GM23338 (cell line): ENCODE data around the gene ATP6V1F. TPM values are rescaled to one million over a fixed set of nuclear protein-coding genes. Genes with fewer than 3 reads are reported as not detected.

Source experiments
- ATAC-seq: fragments of 200-7000 bp; cut with Tn5 transposase; 3 replicates; pipeline ENCODE4 v1.9.1; 2020
- DNase-seq: peaks from one replicate; pipeline ENCODE4 v3.0.0-alpha.2; 2015; ENCODE audit warnings: low spot score
- H2AFZ ChIP-seq: fragments of 200-600 bp; sonication (generic); 2 replicates; pipeline ENCODE4 v1.8.0; 2016; ENCODE audit warnings: antibody characterized with exemption, mild to moderate bottlenecking, moderate library complexity
- H3F3A ChIP-seq: fragments of 200-600 bp; sonication (generic); replicated peaks from 2 replicates; pipeline ENCODE4 v1.8.0; 2017; ENCODE audit warnings: antibody characterized with exemption, mixed run types, low read depth
- H3K27ac ChIP-seq: fragments of 200-600 bp; sonication (generic); 2 replicates; pipeline ENCODE4 v1.6.1; 2016; ENCODE audit warnings: low read depth
- H3K27me3 ChIP-seq: fragments of 200-600 bp; sonication (generic); 2 replicates; pipeline ENCODE4 v1.8.0; 2016; ENCODE audit warnings: mild to moderate bottlenecking, mixed run types, moderate library complexity; ENCODE audit not compliant: insufficient read depth
- H3K36me3 ChIP-seq: fragments of 200-600 bp; sonication (generic); 2 replicates; pipeline ENCODE4 v1.8.0; 2016; ENCODE audit warnings: mild to moderate bottlenecking; ENCODE audit not compliant: insufficient read depth
- H3K4me1 ChIP-seq: fragments of 200-600 bp; sonication (generic); 2 replicates; pipeline ENCODE4 v1.8.0; 2016; ENCODE audit warnings: mild to moderate bottlenecking, moderate library complexity; ENCODE audit not compliant: insufficient read depth
- H3K4me2 ChIP-seq: fragments of 200-600 bp; sonication (generic); 2 replicates; pipeline ENCODE4 v1.7.1; 2017; ENCODE audit warnings: mixed run types
- H3K4me3 ChIP-seq: fragments of 200-600 bp; sonication (generic); 2 replicates; pipeline ENCODE4 v1.6.1; 2016; ENCODE audit warnings: mixed run types
- H3K79me2 ChIP-seq: fragments of 200-600 bp; sonication (generic); replicated peaks from 2 replicates; pipeline ENCODE4 v1.8.0; 2017; ENCODE audit warnings: mild to moderate bottlenecking; ENCODE audit not compliant: insufficient read depth
- H3K9me2 ChIP-seq: fragments of 200-600 bp; sonication (generic); 2 replicates; pipeline ENCODE4 v1.8.0; 2017; ENCODE audit not compliant: insufficient read depth
- H4K20me1 ChIP-seq: fragments of 200-600 bp; sonication (generic); replicated peaks from 2 replicates; pipeline ENCODE4 v1.8.0; 2017; ENCODE audit warnings: mild to moderate bottlenecking; ENCODE audit not compliant: insufficient read depth
- H3K27ac Mint-ChIP-seq: 2 replicates; pipeline ENCODE4 v1.8.0; 2020; ENCODE audit warnings: inconsistent platforms, mild to moderate bottlenecking, moderate library complexity, mixed read lengths
- H3K27me3 Mint-ChIP-seq: 3 replicates; pipeline ENCODE4 v1.8.0; 2022; ENCODE audit warnings: low read depth, mild to moderate bottlenecking, moderate library complexity, mixed read lengths, inconsistent platforms; ENCODE audit not compliant: insufficient read depth, poor library complexity
- H3K36me3 Mint-ChIP-seq: 3 replicates; pipeline ENCODE4 v1.8.0; 2021; ENCODE audit warnings: low read depth, mild to moderate bottlenecking, inconsistent platforms, moderate library complexity, mixed read lengths
- H3K4me1 Mint-ChIP-seq: 3 replicates; pipeline ENCODE4 v1.8.0; 2020; ENCODE audit warnings: mild to moderate bottlenecking, inconsistent platforms, mixed read lengths
- H3K4me3 Mint-ChIP-seq: 3 replicates; pipeline ENCODE4 v1.8.0; 2021; ENCODE audit warnings: moderate library complexity, mild to moderate bottlenecking, inconsistent platforms, mixed read lengths
- H3K9me3 Mint-ChIP-seq: 3 replicates; pipeline ENCODE4 v1.8.0; 2020; ENCODE audit warnings: moderate library complexity, mild to moderate bottlenecking, inconsistent platforms, mixed read lengths
- CREB1 ChIP-seq: fragments of 250-450 bp; sonication (Bioruptor Pico); IDR thresholded peaks from 2 replicates; pipeline ENCODE4 v1.5.0; 2020; ENCODE audit warnings: low read depth, mild to moderate bottlenecking, moderate library complexity
- EZH2 ChIP-seq: fragments of 200-600 bp; sonication (generic); IDR thresholded peaks from one replicate; pipeline ENCODE4 v1.8.0; 2017; ENCODE audit warnings: antibody characterized with exemption, mild to moderate bottlenecking, low read depth; ENCODE audit not compliant: unreplicated experiment
- EZH2phosphoT487 ChIP-seq: fragments of 200-600 bp; sonication (generic); IDR thresholded peaks from one replicate; pipeline ENCODE4 v1.8.1; 2018; ENCODE audit warnings: antibody characterized with exemption; ENCODE audit not compliant: unreplicated experiment
- JUNB ChIP-seq: IDR thresholded peaks from one replicate; pipeline ENCODE4 v1.6.1; 2016; ENCODE audit warnings: antibody characterized with exemption; ENCODE audit not compliant: unreplicated experiment
- NANOG ChIP-seq: IDR thresholded peaks from 2 replicates; pipeline ENCODE4 v1.6.1; 2016; ENCODE audit warnings: antibody characterized with exemption, borderline replicate concordance
- POLR2AphosphoS5 ChIP-seq: IDR thresholded peaks from 2 replicates; pipeline ENCODE4 v1.6.1; 2016; ENCODE audit warnings: antibody characterized with exemption, low read depth
- STAT1 ChIP-seq: IDR thresholded peaks from one replicate; pipeline ENCODE4 v1.6.1; 2016; ENCODE audit warnings: antibody characterized with exemption; ENCODE audit not compliant: unreplicated experiment
- ZNF114 ChIP-seq: fragments of 250-450 bp; sonication (Bioruptor Pico); IDR thresholded peaks from 2 replicates; pipeline ENCODE4 v1.5.0; 2020; ENCODE audit warnings: mild to moderate bottlenecking, moderate library complexity
- ZNF331 ChIP-seq: fragments of 250-450 bp; sonication (Bioruptor Pico); IDR thresholded peaks from 2 replicates; pipeline ENCODE4 v1.5.0; 2020; ENCODE audit warnings: low read depth, mild to moderate bottlenecking, moderate library complexity
- polyA plus RNA-seq: library from polyadenylated mRNA; unstranded; fragments of >200 nt; fragmentation: Nextera tagmentation; extraction: Ambion mirVana; gene quantifications from 2 replicates; pipeline ENCODE4 v1.2.1, GENCODE V29; 2016
- total RNA-seq: library from RNA; depleted of rRNA; stranded (reverse); fragments of >200 nt; shearing (Covaris generic); gene quantifications from 2 replicates; pipeline ENCODE4 v1.2.3, GENCODE V29; 2014
- TF ChIP-seq, protein P1 (sequence below): IDR thresholded peaks from 2 replicates; pipeline ENCODE4 v1.6.1; 2016; ENCODE audit warnings: antibody characterized with exemption
- TF ChIP-seq, protein P2 (sequence below), 2 experiments: fragments of 200-600 bp in 1 of 2; sonication (generic) in 1 of 2; conservative IDR thresholded peaks; 2 replicates each; pipeline versions ENCODE4 v1.5.1 to v1.6.1; 2016 to 2017; ENCODE audit warnings: antibody characterized with exemption in 2 of 2, low read depth in 2 of 2, mild to moderate bottlenecking in 2 of 2, moderate library complexity in 1 of 2
- TF ChIP-seq, protein P3 (sequence below): fragments of 250-450 bp; sonication (Bioruptor Pico); IDR thresholded peaks from 2 replicates; pipeline ENCODE4 v1.5.0; 2020; ENCODE audit warnings: mild to moderate bottlenecking, moderate library complexity
- TF ChIP-seq, protein P4 (sequence below): IDR thresholded peaks from one replicate; pipeline ENCODE4 v1.6.1; 2018; ENCODE audit warnings: antibody characterized with exemption; ENCODE audit not compliant: unreplicated experiment

ATP6V1F gene
- total and polyA plus RNA-seq, 2 experiments from 2014 or later, result 66.5 to 271 TPM

DNA sequence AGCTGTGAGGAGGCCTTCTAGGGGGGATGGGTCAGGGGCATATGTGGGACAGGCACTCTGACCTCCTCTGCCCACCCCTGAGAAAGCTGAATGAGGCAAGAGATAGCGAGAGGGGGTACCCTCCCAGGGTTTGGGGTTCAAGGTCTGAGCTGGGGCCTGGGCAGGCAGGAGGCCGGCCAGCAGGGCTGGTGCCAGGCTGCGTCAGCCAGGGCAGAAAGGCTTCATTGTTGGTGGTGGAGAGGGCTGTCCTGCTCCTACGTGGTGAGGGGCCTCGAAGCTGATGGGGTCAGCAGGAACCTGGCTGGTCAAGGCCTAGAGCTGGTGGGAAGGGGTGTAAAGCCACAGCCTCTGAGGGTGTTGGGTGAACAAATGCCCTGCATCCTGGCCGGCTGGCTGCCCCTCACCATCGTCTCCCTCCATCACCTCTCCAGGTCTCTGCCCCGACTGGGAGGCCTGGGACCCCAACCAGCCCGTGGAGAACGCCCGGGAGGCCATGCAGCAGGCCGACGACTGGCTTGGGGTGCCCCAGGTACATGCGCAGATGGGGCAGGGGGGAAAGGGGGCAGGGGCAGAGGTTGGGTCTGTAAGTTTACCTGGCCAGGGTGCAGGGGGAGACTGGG lies 25.8 kb upstream of the ATP6V1F start:
- H3K4me1 ChIP-seq, result peaks cover 21% of the 10 kb centered on the region
- H3K4me1 Mint-ChIP-seq, result peaks cover 18% of the 10 kb centered on the region
- no peak overlapping the region for H3K4me2 ChIP-seq
- no peaks in the 10 kb centered on the region for H4K20me1 ChIP-seq
- peaks cover 3% of the 10 kb centered on the region for H3F3A ChIP-seq
- no peaks in the 10 kb centered on the region for H3K79me2 ChIP-seq
- H3K4me3 Mint-ChIP-seq, result no peak overlapping the region
- ATAC-seq (no peak), DNase-seq (no peak)
- H3K27me3 ChIP-seq, result peaks cover 3% of the 10 kb centered on the region
- no peaks in the 10 kb centered on the region for H3K36me3 ChIP-seq
- H3K27ac ChIP-seq, result no peak overlapping the region
- TF ChIP-seq EZH2, result no peak
- TF ChIP-seq, protein P1, sequence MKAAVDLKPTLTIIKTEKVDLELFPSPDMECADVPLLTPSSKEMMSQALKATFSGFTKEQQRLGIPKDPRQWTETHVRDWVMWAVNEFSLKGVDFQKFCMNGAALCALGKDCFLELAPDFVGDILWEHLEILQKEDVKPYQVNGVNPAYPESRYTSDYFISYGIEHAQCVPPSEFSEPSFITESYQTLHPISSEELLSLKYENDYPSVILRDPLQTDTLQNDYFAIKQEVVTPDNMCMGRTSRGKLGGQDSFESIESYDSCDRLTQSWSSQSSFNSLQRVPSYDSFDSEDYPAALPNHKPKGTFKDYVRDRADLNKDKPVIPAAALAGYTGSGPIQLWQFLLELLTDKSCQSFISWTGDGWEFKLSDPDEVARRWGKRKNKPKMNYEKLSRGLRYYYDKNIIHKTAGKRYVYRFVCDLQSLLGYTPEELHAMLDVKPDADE, result no peak
- TF ChIP-seq, protein P2, sequence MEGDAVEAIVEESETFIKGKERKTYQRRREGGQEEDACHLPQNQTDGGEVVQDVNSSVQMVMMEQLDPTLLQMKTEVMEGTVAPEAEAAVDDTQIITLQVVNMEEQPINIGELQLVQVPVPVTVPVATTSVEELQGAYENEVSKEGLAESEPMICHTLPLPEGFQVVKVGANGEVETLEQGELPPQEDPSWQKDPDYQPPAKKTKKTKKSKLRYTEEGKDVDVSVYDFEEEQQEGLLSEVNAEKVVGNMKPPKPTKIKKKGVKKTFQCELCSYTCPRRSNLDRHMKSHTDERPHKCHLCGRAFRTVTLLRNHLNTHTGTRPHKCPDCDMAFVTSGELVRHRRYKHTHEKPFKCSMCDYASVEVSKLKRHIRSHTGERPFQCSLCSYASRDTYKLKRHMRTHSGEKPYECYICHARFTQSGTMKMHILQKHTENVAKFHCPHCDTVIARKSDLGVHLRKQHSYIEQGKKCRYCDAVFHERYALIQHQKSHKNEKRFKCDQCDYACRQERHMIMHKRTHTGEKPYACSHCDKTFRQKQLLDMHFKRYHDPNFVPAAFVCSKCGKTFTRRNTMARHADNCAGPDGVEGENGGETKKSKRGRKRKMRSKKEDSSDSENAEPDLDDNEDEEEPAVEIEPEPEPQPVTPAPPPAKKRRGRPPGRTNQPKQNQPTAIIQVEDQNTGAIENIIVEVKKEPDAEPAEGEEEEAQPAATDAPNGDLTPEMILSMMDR (conservative IDR thresholded peaks at IDR 0.05; ENCODE audit: low read depth in 2 of 2), result no peak
- no peak for TF ChIP-seq JUNB
- TF ChIP-seq ZNF114 (CRISPR knock-in tag), result no peak
- TF ChIP-seq ZNF331 (CRISPR knock-in tag), result no peak
- TF ChIP-seq, protein P3, sequence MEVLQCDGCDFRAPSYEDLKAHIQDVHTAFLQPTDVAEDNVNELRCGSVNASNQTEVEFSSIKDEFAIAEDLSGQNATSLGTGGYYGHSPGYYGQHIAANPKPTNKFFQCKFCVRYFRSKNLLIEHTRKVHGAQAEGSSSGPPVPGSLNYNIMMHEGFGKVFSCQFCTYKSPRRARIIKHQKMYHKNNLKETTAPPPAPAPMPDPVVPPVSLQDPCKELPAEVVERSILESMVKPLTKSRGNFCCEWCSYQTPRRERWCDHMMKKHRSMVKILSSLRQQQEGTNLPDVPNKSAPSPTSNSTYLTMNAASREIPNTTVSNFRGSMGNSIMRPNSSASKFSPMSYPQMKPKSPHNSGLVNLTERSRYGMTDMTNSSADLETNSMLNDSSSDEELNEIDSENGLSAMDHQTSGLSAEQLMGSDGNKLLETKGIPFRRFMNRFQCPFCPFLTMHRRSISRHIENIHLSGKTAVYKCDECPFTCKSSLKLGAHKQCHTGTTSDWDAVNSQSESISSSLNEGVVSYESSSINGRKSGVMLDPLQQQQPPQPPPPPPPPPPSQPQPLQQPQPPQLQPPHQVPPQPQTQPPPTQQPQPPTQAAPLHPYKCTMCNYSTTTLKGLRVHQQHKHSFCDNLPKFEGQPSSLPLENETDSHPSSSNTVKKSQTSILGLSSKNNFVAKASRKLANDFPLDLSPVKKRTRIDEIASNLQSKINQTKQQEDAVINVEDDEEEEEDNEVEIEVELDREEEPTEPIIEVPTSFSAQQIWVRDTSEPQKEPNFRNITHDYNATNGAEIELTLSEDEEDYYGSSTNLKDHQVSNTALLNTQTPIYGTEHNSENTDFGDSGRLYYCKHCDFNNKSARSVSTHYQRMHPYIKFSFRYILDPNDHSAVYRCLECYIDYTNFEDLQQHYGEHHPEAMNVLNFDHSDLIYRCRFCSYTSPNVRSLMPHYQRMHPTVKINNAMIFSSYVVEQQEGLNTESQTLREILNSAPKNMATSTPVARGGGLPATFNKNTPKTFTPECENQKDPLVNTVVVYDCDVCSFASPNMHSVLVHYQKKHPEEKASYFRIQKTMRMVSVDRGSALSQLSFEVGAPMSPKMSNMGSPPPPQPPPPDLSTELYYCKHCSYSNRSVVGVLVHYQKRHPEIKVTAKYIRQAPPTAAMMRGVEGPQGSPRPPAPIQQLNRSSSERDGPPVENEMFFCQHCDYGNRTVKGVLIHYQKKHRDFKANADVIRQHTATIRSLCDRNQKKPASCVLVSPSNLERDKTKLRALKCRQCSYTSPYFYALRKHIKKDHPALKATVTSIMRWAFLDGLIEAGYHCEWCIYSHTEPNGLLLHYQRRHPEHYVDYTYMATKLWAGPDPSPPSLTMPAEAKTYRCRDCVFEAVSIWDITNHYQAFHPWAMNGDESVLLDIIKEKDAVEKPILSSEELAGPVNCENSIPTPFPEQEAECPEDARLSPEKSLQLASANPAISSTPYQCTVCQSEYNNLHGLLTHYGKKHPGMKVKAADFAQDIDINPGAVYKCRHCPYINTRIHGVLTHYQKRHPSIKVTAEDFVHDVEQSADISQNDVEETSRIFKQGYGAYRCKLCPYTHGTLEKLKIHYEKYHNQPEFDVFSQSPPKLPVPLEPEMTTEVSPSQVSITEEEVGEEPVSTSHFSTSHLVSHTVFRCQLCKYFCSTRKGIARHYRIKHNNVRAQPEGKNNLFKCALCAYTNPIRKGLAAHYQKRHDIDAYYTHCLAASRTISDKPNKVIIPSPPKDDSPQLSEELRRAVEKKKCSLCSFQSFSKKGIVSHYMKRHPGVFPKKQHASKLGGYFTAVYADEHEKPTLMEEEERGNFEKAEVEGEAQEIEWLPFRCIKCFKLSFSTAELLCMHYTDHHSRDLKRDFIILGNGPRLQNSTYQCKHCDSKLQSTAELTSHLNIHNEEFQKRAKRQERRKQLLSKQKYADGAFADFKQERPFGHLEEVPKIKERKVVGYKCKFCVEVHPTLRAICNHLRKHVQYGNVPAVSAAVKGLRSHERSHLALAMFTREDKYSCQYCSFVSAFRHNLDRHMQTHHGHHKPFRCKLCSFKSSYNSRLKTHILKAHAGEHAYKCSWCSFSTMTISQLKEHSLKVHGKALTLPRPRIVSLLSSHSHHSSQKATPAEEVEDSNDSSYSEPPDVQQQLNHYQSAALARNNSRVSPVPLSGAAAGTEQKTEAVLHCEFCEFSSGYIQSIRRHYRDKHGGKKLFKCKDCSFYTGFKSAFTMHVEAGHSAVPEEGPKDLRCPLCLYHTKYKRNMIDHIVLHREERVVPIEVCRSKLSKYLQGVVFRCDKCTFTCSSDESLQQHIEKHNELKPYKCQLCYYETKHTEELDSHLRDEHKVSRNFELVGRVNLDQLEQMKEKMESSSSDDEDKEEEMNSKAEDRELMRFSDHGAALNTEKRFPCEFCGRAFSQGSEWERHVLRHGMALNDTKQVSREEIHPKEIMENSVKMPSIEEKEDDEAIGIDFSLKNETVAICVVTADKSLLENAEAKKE (CRISPR knock-in tag), result no peak
- TF ChIP-seq EZH2phosphoT487, result no peak
- TF ChIP-seq STAT1, result no peak
- TF ChIP-seq, protein P4, sequence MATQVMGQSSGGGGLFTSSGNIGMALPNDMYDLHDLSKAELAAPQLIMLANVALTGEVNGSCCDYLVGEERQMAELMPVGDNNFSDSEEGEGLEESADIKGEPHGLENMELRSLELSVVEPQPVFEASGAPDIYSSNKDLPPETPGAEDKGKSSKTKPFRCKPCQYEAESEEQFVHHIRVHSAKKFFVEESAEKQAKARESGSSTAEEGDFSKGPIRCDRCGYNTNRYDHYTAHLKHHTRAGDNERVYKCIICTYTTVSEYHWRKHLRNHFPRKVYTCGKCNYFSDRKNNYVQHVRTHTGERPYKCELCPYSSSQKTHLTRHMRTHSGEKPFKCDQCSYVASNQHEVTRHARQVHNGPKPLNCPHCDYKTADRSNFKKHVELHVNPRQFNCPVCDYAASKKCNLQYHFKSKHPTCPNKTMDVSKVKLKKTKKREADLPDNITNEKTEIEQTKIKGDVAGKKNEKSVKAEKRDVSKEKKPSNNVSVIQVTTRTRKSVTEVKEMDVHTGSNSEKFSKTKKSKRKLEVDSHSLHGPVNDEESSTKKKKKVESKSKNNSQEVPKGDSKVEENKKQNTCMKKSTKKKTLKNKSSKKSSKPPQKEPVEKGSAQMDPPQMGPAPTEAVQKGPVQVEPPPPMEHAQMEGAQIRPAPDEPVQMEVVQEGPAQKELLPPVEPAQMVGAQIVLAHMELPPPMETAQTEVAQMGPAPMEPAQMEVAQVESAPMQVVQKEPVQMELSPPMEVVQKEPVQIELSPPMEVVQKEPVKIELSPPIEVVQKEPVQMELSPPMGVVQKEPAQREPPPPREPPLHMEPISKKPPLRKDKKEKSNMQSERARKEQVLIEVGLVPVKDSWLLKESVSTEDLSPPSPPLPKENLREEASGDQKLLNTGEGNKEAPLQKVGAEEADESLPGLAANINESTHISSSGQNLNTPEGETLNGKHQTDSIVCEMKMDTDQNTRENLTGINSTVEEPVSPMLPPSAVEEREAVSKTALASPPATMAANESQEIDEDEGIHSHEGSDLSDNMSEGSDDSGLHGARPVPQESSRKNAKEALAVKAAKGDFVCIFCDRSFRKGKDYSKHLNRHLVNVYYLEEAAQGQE, result no peak
- TF ChIP-seq POLR2AphosphoS5, result no peak
- TF ChIP-seq NANOG, result no peak
- TF ChIP-seq CREB1 (CRISPR knock-in tag), result no peak
- no peaks in the 10 kb centered on the region for H3K9me2 ChIP-seq
- no peaks in the 10 kb centered on the region for H3K36me3 Mint-ChIP-seq
- peaks cover 20% of the 10 kb centered on the region for H3K27me3 Mint-ChIP-seq
- H3K4me3 ChIP-seq, result no peak overlapping the region
- no peak overlapping the region for H2AFZ ChIP-seq
- H3K27ac Mint-ChIP-seq, result no peak overlapping the region
- H3K9me3 Mint-ChIP-seq, result no peaks in the 10 kb centered on the region; the same call in 2 of the 3 replicates
